ENCODE data around the gene MYD88. TPM values are rescaled to one million over a fixed set of nuclear protein-coding genes. Genes with fewer than 3 reads are reported as not detected.

Gene MYD88
- total and polyA plus RNA-seq, 9 of the 15 experiments (the other 6 are each of a cell fraction or from before 2014, with no cell fraction given), result 3.2 to 47.3 (median 27.6) TPM

- TF ChIP-seq HDAC6 (IDR thresholded peaks at IDR 0.05; ENCODE audit: low read depth, low read length) (no peak), HMGXB4 (CRISPR knock-in tag; IDR thresholded peaks at IDR 0.05) (peak; percentile 22; the same call in 1 of the 2 replicates), SOX6 (IDR thresholded peaks at IDR 0.05) (no peak), THRB (CRISPR knock-in tag; conservative IDR thresholded peaks at IDR 0.05) (no peak), MAX (CRISPR knock-in tag; IDR thresholded peaks at IDR 0.05) (0 out of 2 replicates have a peak, but pooled peaks have one; percentile 9), HINFP (tag; conservative IDR thresholded peaks at IDR 0.05; ENCODE audit: low read depth) (no peak), TRIM25 (IDR thresholded peaks at IDR 0.05; ENCODE audit: borderline replicate concordance) (peak; percentile 34), UBTF (IDR thresholded peaks at IDR 0.05; ENCODE audit: borderline replicate concordance in 1 of 2, low read depth in 2 of 2, low read length in 2 of 2) (0 out of 4 replicates have a peak, but pooled peaks of 1 of the 2 experiments have one; percentile 7), TOE1 (IDR thresholded peaks at IDR 0.05; ENCODE audit: borderline replicate concordance) (peak; percentile 36; the same call in 1 of the 2 replicates), TOE1 (CRISPR knock-in tag; IDR thresholded peaks at IDR 0.05; ENCODE audit: borderline replicate concordance, low read depth) (0 out of 2 replicates have a peak, but pooled peaks have one; percentile 66), SMARCB1 (IDR thresholded peaks at IDR 0.05; ENCODE audit: insufficient read length, low read depth) (no peak), E2F6 (IDR thresholded peaks at IDR 0.05; ENCODE audit: borderline replicate concordance in 1 of 2, extremely low read depth in 1 of 2, insufficient read depth in 1 of 2, insufficient read length in 1 of 2, low read depth in 1 of 2, low read length in 1 of 2, poor library complexity in 1 of 2, severe bottlenecking in 1 of 2) (peak; percentile 46 to 64), NR2F6 (CRISPR knock-in tag; IDR thresholded peaks at IDR 0.05) (no peak), ATF7 (IDR thresholded peaks at IDR 0.05) (no peak)
Measured at GRCh38 chr3:38137615-38138348, 679 bp upstream of the MYD88 start (continued).
